HepG2 (cell line): Measurements from ENCODE around the gene PCDHA9.
"Not testable (repeated sequence)": the region's sequence is repeated elsewhere in the genome, so short reads cannot be mapped to it uniquely, and the experiment has no call there.

Source experiments
- CHD4 ChIP-seq: fragments of 200-600 bp; sonication (generic); IDR thresholded peaks from 2 replicates; pipeline ENCODE4 v1.7.0; 2017; ENCODE audit warnings: mild to moderate bottlenecking, low read length, borderline replicate concordance
- KLF11 ChIP-seq: IDR thresholded peaks from 2 replicates; pipeline ENCODE4 v1.6.1; 2016; ENCODE audit warnings: missing compliant biosample characterization
- MTF1 ChIP-seq: sonication (generic); formaldehyde crosslinking; IDR thresholded peaks from 2 replicates; pipeline ENCODE4 v1.5.0; 2020; ENCODE audit warnings: missing genetic modification reagents
- MYC ChIP-seq: sonication (generic); formaldehyde crosslinking; IDR thresholded peaks from 2 replicates; pipeline ENCODE4 v1.9.0; 2021; ENCODE audit warnings: missing genetic modification reagents, borderline replicate concordance
- NFYB ChIP-seq: sonication (generic); formaldehyde crosslinking; IDR thresholded peaks from 2 replicates; pipeline ENCODE4 v1.4.0; 2020; ENCODE audit warnings: missing genetic modification reagents
- POLR2AphosphoS5 ChIP-seq: IDR thresholded peaks from 2 replicates; pipeline ENCODE4 v1.6.1; 2012; ENCODE audit warnings: low read depth, low read length
- ZNF10 ChIP-seq: sonication (generic); formaldehyde crosslinking; IDR thresholded peaks from 2 replicates; pipeline ENCODE4 v1.4.0; 2020; ENCODE audit warnings: mild to moderate bottlenecking, low read depth, missing genetic modification reagents, borderline replicate concordance
- ZNF501 ChIP-seq: sonication (generic); formaldehyde crosslinking; IDR thresholded peaks from 2 replicates; pipeline ENCODE4 v1.5.1; 2020; ENCODE audit warnings: mild to moderate bottlenecking, moderate library complexity, missing genetic modification reagents

- TF ChIP-seq ZNF501 (CRISPR knock-in tag); ZNF10; NFYB (CRISPR knock-in tag); MYC; POLR2AphosphoS5; CHD4; MTF1 (CRISPR knock-in tag); KLF11 (CRISPR knock-in tag): not testable (repeated sequence)
Measured at GRCh38 chr5:140834439-140835008, 13.7 kb upstream of the PCDHA9 start.
